ENCODE measurements around the gene KDM2A.

The KDM2A gene

GRCh38 chr11:67281552-67282150 is 162.6 kb downstream of the KDM2A start:
- H3K9me3 Mint-ChIP-seq (ENCODE audit: low read depth): no peaks in the 10 kb centered on the region
- H3K4me3 Mint-ChIP-seq: no peak overlapping the region
- peak overlapping the region; percentile 41 for H3K27ac Mint-ChIP-seq
- H3K36me3 Mint-ChIP-seq: peaks cover 2% of the 10 kb centered on the region
- peaks cover 43% of the 10 kb centered on the region for H3K4me1 Mint-ChIP-seq (ENCODE audit: low read depth)
- H3K27me3 Mint-ChIP-seq: no peaks in the 10 kb centered on the region

DNA sequence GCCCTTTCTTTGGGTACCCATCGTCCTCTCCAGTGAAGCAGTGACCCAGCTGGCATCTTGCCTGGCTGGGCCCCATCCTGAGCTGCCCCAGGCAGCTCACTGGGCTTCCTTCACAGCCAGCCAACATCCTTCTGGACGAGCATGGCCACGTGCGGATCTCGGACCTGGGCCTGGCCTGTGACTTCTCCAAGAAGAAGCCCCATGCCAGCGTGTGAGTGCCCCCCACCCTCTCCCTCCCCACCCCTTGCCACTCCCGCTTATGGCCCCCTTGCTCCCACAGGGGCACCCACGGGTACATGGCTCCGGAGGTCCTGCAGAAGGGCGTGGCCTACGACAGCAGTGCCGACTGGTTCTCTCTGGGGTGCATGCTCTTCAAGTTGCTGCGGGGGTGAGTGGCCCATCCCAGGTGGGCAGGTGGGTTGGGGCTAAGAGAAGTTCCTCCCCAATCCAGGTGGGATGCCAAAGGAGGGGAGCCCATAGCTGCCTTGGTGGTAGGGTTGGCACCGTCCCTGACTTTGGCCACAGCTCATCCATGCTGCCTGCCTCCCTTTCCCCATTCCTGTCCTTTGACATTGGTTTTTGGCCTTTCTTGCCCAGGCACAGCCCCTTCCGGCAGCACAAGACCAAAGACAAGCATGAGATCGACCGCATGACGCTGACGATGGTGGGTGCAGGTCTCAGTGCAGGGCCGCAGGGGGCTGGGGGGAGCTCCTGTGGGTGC is 163.3 kb downstream of the KDM2A start:
- Mint-ChIP-seq H3K4me3 (no peak overlapping the region), H3K27ac (peak overlapping the region; percentile 66), H3K27me3 (no peaks in the 10 kb centered on the region), H3K36me3 (peaks cover 2% of the 10 kb centered on the region), H3K9me3 (ENCODE audit: low read depth) (no peaks in the 10 kb centered on the region), H3K4me1 (ENCODE audit: low read depth) (peaks cover 43% of the 10 kb centered on the region)

GRCh38 chr11:67282876-67283371 is 163.9 kb downstream of the KDM2A start:
- Mint-ChIP-seq H3K27ac (no peak overlapping the region), H3K4me3 (no peak overlapping the region), H3K27me3 (no peaks in the 10 kb centered on the region), H3K36me3 (peaks cover 5% of the 10 kb centered on the region), H3K9me3 (ENCODE audit: low read depth) (no peaks in the 10 kb centered on the region), H3K4me1 (ENCODE audit: low read depth) (peaks cover 43% of the 10 kb centered on the region)

- H3K4me1 Mint-ChIP-seq (ENCODE audit: low read depth): peaks cover 44% of the 10 kb centered on the region
- H3K36me3 Mint-ChIP-seq: peaks cover 5% of the 10 kb centered on the region
These were observed 164.5 kb downstream of the KDM2A start for GRCh38 chr11:67283481-67283963.

DNA sequence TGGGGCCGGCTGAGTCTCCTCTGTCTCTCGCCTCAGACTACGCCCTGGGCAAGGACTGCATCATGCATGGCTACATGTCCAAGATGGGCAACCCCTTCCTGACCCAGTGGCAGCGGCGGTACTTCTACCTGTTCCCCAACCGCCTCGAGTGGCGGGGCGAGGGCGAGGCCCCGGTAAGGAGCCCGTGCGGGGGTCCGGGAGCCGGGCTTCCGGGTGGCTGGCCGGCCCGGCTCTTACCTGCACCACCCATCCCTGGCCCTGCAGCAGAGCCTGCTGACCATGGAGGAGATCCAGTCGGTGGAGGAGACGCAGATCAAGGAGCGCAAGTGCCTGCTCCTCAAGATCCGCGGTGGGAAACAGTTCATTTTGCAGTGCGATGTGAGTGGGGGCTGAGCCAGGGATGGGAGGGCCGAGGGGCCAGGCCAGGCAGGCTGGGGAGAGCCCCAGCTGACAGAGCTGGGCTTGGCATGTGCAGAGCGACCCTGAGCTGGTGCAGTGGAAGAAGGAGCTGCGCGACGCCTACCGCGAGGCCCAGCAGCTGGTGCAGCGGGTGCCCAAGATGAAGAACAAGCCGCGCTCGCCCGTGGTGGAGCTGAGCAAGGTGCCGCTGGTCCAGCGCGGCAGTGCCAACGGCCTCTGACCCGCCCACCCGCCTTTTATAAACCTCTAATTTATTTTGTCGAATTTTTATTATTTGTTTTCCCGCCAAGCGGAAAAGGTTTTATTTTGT is 165.9 kb downstream of the KDM2A start:
- Mint-ChIP-seq H3K4me1 (ENCODE audit: low read depth) (peaks cover 34% of the 10 kb centered on the region), H3K4me3 (peak overlapping the region; percentile 17), H3K36me3 (peaks cover 5% of the 10 kb centered on the region), H3K9me3 (ENCODE audit: low read depth) (no peaks in the 10 kb centered on the region), H3K27me3 (no peaks in the 10 kb centered on the region), H3K27ac (no peak overlapping the region)

More at GRCh38 chr11:67283481-67283963, 164.5 kb downstream of the KDM2A start:
- H3K27me3 Mint-ChIP-seq: no peaks in the 10 kb centered on the region
- no peak overlapping the region for H3K4me3 Mint-ChIP-seq
- no peaks in the 10 kb centered on the region for H3K9me3 Mint-ChIP-seq (ENCODE audit: low read depth)
- H3K27ac Mint-ChIP-seq: no peak overlapping the region

- Mint-ChIP-seq H3K4me1 (ENCODE audit: low read depth) (peaks cover 37% of the 10 kb centered on the region), H3K9me3 (ENCODE audit: low read depth) (no peaks in the 10 kb centered on the region), H3K36me3 (peaks cover 4% of the 10 kb centered on the region), H3K27me3 (no peaks in the 10 kb centered on the region), H3K4me3 (no peak overlapping the region), H3K27ac (peak overlapping the region; percentile 99)
These were observed 166.8 kb downstream of the KDM2A start for GRCh38 chr11:67285541-67286498.

- peak overlapping the region; percentile 99 for H3K27ac Mint-ChIP-seq
- peak overlapping the region; percentile 91 for H3K4me3 Mint-ChIP-seq
- no peaks in the 10 kb centered on the region for H3K9me3 Mint-ChIP-seq (ENCODE audit: low read depth)
- peaks cover 4% of the 10 kb centered on the region for H3K36me3 Mint-ChIP-seq
- H3K4me1 Mint-ChIP-seq (ENCODE audit: low read depth): peaks cover 40% of the 10 kb centered on the region
- no peaks in the 10 kb centered on the region for H3K27me3 Mint-ChIP-seq
These were observed 167.7 kb downstream of the KDM2A start for GRCh38 chr11:67286621-67287333.

- Mint-ChIP-seq H3K4me3 (peak overlapping the region; percentile 91), H3K27me3 (no peaks in the 10 kb centered on the region), H3K27ac (peak overlapping the region; percentile 99), H3K9me3 (ENCODE audit: low read depth) (no peaks in the 10 kb centered on the region), H3K36me3 (peaks cover 4% of the 10 kb centered on the region), H3K4me1 (ENCODE audit: low read depth) (peaks cover 40% of the 10 kb centered on the region)
These were observed 168.5 kb downstream of the KDM2A start for GRCh38 chr11:67287355-67288197.

DNA sequence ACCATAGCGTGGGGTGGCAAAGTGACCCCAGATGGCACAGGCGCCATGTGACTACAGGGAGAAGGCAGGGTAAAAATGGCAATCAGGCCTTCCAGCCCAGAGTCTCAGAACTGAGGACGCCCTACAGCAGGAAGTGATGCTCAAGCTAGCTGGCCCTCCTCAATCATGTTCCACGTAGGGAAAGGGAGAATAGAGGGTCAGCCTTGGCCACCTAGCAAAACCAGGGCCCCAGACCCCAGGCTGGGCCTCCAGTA is 169.1 kb downstream of the KDM2A start:
- Mint-ChIP-seq H3K36me3 (peaks cover 6% of the 10 kb centered on the region), H3K27me3 (no peaks in the 10 kb centered on the region), H3K4me1 (ENCODE audit: low read depth) (peaks cover 45% of the 10 kb centered on the region), H3K27ac (peak overlapping the region; percentile 99), H3K9me3 (ENCODE audit: low read depth) (no peaks in the 10 kb centered on the region), H3K4me3 (peak overlapping the region; percentile 91)

DNA sequence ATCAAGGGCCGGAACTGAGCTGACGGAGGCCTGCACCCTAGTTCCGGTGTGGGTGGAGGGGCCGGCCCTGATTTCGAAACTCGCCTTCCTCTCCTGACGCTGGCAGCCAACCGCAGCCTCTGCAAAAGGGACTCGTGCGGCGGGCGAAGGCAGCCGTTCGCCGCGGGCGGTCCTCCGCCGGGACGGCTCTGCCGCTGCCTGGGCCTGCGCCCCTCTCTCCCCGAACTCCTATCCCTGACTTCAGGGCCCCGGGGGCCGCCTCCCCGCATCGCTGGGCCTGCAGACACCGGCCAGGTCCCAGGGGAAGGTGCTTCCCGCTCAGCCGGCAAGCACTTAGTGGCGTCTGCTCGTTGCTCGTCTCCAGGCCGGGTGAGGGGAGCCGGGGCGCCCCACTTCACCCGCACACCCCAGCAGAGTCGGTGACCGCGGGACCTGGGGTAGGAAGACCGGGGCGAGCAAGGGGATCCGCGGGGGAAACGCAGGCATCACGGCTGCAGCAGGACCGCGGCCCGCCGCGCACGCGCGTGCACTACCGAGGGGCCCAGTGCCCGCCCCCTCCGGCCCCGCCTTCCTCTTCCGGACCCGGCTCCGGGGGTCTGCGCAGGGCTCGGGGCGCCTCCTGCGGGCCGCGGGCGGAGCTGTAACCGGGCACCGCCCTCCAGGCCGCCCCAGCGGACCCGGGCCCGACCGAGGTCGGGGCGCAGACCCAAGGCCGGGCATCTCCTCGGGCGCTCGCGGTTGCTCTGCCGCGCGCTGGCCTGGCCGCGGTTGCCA is 169.6 kb downstream of the KDM2A start:
- peaks cover 6% of the 10 kb centered on the region for H3K36me3 Mint-ChIP-seq
- H3K27me3 Mint-ChIP-seq: no peaks in the 10 kb centered on the region
- no peaks in the 10 kb centered on the region for H3K9me3 Mint-ChIP-seq (ENCODE audit: low read depth)
- H3K27ac Mint-ChIP-seq: peak overlapping the region; percentile 99
- H3K4me1 Mint-ChIP-seq (ENCODE audit: low read depth): peaks cover 48% of the 10 kb centered on the region
- peak overlapping the region; percentile 91 for H3K4me3 Mint-ChIP-seq

GRCh38 chr11:67289226-67289650 is 170.2 kb downstream of the KDM2A start, which contains the start of gene ANKRD13D:
Gene ANKRD13D, plus strand, starts transcription at chr11:67289303. Its CDS starts 158 bp downstream, at chr11:67289461.
- no peaks in the 10 kb centered on the region for H3K27me3 Mint-ChIP-seq
- H3K9me3 Mint-ChIP-seq (ENCODE audit: low read depth): no peaks in the 10 kb centered on the region
- peaks cover 10% of the 10 kb centered on the region for H3K36me3 Mint-ChIP-seq
- H3K27ac Mint-ChIP-seq: peak within 1 kb of the TSS; percentile 99
- peaks cover 53% of the 10 kb centered on the region for H3K4me1 Mint-ChIP-seq (ENCODE audit: low read depth)
- H3K4me3 Mint-ChIP-seq: peak within 1 kb of the TSS; percentile 91

DNA sequence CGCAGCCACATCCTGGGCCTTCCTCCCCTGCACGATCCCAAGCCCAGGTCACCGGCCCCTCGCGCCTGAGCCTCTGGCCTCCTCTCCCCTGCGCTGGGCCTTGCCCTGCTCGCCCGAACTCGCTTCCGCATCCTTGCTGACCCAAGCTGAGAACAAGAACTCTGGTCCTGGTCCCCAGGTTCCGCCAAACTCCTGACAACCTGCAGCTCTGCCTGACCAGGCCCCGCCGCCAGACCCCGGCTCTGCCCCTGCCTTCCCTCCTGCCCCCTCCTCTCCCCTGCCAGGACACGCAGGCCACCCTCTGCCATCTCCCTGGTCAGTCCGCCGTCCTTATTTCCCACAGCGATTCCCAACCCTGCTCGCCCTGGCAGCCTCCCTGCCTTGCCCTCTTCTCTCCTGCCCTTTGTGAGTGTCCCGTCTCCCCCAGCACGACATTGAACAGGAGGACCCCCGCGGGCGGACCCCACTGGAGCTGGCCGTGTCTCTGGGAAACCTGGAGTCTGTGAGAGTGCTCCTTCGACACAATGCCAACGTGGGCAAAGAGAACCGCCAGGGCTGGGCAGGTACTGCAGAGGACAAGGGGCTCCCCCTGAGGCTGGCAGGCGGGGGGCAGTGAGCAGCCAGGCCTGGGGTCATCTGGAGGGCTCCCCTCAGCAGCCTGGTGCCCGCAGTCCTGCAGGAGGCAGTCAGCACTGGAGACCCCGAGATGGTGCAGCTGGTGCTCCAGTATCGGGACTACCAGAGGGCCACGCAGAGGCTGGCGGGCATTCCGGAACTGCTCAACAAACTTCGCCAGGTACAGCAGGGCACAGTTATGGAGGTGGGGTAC is 170.8 kb downstream of the KDM2A start:
- H3K27ac Mint-ChIP-seq: peak overlapping the region; percentile 83
- peaks cover 10% of the 10 kb centered on the region for H3K36me3 Mint-ChIP-seq
- H3K9me3 Mint-ChIP-seq (ENCODE audit: low read depth): no peaks in the 10 kb centered on the region
- H3K4me3 Mint-ChIP-seq: peak overlapping the region; percentile 89
- H3K27me3 Mint-ChIP-seq: no peaks in the 10 kb centered on the region
- peaks cover 54% of the 10 kb centered on the region for H3K4me1 Mint-ChIP-seq (ENCODE audit: low read depth)
